Testis (tissue), 3 donors: ENCODE results near the gene CTF1. TPM values are rescaled to one million over a fixed set of nuclear protein-coding genes. Genes with fewer than 3 reads are reported as not detected.
"Not testable (repeated sequence)": the region's sequence is repeated elsewhere in the genome, so short reads cannot be mapped to it uniquely, and the experiment has no call there.

ENCODE experiments used
- DNase-seq: peaks from one replicate; pipeline ENCODE4 v3.0.0-alpha.2; 2019
- H3K27ac ChIP-seq, 2 donors: fragments of 200-600 bp; sonication (generic); one replicate each; pipeline ENCODE4 v1.5.1; 2019
- H3K27me3 ChIP-seq: fragments of 200-600 bp; sonication (generic); one replicate; pipeline ENCODE4 v1.5.1; 2019
- H3K36me3 ChIP-seq: fragments of 200-600 bp; sonication (generic); one replicate; pipeline ENCODE4 v1.5.1; 2017; ENCODE audit warnings: low read depth; ENCODE audit errors: missing control alignments
- H3K4me1 ChIP-seq: fragments of 200-600 bp; sonication (generic); one replicate; pipeline ENCODE4 v1.5.1; 2019
- H3K4me3 ChIP-seq, 2 donors: fragments of 200-600 bp; sonication (generic); one replicate each; pipeline ENCODE4 v1.5.1; 2017 to 2019
- H3K9me3 ChIP-seq: fragments of 200-600 bp; sonication (generic); one replicate; pipeline ENCODE4 v1.5.1; 2017
- POLR2A ChIP-seq: fragments of 450-650 bp; IDR thresholded peaks from one replicate; pipeline ENCODE4 v1.6.1; 2017; ENCODE audit warnings: antibody characterized with exemption, mild to moderate bottlenecking, moderate library complexity
- WGBS, 2 donors: methylation state at CpG; one replicate each; pipeline ENCODE4 v1.1.5; 2018; 5-methylcytosine and 5-hydroxymethylcytosine counted together
- intact Hi-C: fragments of 100-400 bp; cut with DNase I; formaldehyde crosslinking; loops from one replicate; pipeline ENCODE4 v1.15.1; 2023; ENCODE audit warnings: low total_unique reads
- polyA plus RNA-seq: library from polyadenylated mRNA; stranded (reverse); fragments of 350-450 nt; fragmentation: Illumina TruSeq; extraction: RNeasy Lipid Tissue Mini Kit (QIAGEN cat#74804); gene quantifications from one replicate; pipeline ENCODE4 v1.2.3, GENCODE V29; 2014; ENCODE audit warnings: low read depth, low replicate concordance; ENCODE audit not compliant: insufficient read depth
- total RNA-seq, 2 donors: library from RNA; depleted of rRNA; stranded (reverse); fragments of >200 nt; gene quantifications; one replicate each; pipeline ENCODE4 v1.2.3, GENCODE V29; 2016
- TF ChIP-seq, protein P1 (sequence below), 3 experiments: fragments of 450-650 bp in 2 of 3; fragments of 200-600 bp in 1 of 3; sonication (generic) in 1 of 3; IDR thresholded peaks; one replicate each; pipeline ENCODE4 v1.5.1; 2016 to 2019; ENCODE audit warnings: antibody characterized with exemption in 3 of 3, mild to moderate bottlenecking in 2 of 3, moderate library complexity in 1 of 3

Gene CTF1
- total and polyA plus RNA-seq, 3 donors from 2014 or later: 5.6 to 9.0 (median 5.9) TPM

DNA sequence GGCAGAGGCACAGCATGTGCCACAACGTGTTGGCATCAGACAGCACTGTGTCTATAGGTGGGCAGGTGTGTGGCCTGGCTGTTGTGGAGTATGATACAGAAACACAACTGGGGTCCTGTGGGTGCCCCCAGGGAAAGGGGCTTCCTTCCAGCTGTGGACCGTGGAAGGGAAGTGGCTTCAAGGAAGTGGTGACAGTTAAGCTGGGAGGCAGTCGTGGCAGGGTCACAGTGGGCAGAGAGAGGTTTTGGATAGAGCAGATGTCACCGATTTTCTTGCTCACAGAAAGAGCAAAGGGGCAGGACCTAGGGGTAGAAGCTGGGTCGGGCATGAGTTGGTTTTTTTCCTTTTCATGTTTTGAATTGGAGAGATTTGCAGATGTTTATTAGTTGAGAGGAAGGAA, 41.3 kb downstream of the CTF1 start:
- peak overlapping the region in 1 of 2 donors; percentile 14 for H3K27ac ChIP-seq
- no peaks in the 10 kb centered on the region for H3K9me3 ChIP-seq
- TF ChIP-seq, protein P1, sequence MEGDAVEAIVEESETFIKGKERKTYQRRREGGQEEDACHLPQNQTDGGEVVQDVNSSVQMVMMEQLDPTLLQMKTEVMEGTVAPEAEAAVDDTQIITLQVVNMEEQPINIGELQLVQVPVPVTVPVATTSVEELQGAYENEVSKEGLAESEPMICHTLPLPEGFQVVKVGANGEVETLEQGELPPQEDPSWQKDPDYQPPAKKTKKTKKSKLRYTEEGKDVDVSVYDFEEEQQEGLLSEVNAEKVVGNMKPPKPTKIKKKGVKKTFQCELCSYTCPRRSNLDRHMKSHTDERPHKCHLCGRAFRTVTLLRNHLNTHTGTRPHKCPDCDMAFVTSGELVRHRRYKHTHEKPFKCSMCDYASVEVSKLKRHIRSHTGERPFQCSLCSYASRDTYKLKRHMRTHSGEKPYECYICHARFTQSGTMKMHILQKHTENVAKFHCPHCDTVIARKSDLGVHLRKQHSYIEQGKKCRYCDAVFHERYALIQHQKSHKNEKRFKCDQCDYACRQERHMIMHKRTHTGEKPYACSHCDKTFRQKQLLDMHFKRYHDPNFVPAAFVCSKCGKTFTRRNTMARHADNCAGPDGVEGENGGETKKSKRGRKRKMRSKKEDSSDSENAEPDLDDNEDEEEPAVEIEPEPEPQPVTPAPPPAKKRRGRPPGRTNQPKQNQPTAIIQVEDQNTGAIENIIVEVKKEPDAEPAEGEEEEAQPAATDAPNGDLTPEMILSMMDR (IDR thresholded peaks at IDR 0.05): no peak
- no peak for TF ChIP-seq POLR2A
- no peak for DNase-seq
- no peak overlapping the region for H3K4me3 ChIP-seq
- H3K27me3 ChIP-seq: no peaks in the 10 kb centered on the region
- intact Hi-C loops: no loop called here
- no peaks in the 10 kb centered on the region for H3K36me3 ChIP-seq
- 59 to 62% methylated on average over 5 of the region's 5 CpGs for WGBS, 2 donors
- H3K4me1 ChIP-seq: peaks cover 28% of the 10 kb centered on the region

DNA sequence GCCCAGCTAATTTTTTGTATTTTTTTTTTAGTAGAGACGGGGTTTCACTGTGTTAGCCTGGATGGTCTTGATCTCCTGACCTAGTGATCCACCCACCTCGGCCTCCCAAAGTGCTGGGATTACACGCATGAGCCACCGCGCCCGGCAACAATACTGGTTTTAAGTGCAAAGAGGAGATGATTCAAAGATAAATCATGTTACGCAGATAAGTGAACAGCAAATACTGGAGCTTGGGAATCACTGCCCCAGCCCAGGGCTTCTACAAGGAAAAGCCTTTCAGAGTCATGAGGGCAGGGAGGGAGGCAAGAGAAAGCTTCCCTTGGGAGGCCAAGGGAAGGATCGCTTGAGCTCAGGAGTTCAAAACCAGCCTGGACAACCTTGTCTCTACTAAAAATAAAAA, 43.2 kb downstream of the CTF1 start:
- DNase-seq, H3K4me3 ChIP-seq, intact Hi-C loops, H3K27ac ChIP-seq, H3K36me3 ChIP-seq, H3K9me3 ChIP-seq, H3K27me3 ChIP-seq: not testable (repeated sequence)
- WGBS, 2 donors: 87 to 88% methylated on average over 8 of the region's 8 CpGs
- H3K4me1 ChIP-seq: peaks cover 20% of the 10 kb centered on the region

DNA sequence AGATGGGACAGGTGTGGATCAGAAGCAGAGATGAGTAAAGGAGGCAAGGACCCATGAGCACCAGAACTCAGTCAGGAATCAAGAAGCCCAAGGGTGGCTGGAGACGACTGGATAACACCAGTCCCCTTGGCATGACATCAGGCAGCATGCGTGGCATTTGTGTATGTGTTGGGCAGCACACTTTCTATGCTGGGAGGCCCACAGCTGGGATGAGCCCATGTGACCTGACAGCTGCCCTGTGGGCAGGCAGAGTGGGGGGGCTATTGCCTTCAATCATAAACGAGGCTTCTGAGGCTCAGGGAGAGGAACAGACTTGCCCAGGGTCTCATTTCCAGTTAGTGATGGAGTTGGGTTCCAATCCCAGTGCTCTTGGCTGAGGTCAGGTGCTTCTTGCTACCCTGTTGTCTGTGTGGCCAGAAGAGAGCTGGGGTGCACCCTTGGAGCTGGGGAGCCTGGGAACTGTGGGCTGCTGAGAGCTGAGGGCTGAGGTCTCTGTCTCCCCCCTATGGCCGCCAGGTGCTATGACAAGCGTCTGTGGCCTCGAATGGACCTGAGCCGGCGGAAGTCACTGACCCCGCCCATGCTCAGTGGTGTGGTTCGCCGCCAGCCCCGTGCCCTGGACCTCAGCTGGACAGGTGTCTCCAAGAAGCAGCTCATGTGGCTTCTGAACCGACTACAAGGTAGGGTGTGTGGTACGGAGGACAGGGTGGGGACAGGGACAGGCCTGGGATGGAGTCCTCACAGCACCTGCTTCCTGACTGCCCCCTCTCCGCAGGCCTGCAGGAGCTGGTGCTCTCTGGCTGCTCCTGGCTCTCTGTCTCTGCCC, 45.4 kb downstream of the CTF1 start:
- Histone ChIP-seq H3K4me1 (peaks cover 15% of the 10 kb centered on the region), H3K27ac (no peak overlapping the region), H3K9me3 (no peaks in the 10 kb centered on the region), H3K36me3 (no peaks in the 10 kb centered on the region), H3K27me3 (no peaks in the 10 kb centered on the region), H3K4me3 (no peak overlapping the region)
- no peak for TF ChIP-seq POLR2A
- TF ChIP-seq, protein P1 (IDR thresholded peaks at IDR 0.05): peak; percentile 57 to 85 (median 72)
- DNase-seq: peak; percentile 81
- 24 to 49% methylated on average over 3 to 13 of the region's 15 CpGs for WGBS, 2 donors
- intact Hi-C loops: no loop called here

DNA sequence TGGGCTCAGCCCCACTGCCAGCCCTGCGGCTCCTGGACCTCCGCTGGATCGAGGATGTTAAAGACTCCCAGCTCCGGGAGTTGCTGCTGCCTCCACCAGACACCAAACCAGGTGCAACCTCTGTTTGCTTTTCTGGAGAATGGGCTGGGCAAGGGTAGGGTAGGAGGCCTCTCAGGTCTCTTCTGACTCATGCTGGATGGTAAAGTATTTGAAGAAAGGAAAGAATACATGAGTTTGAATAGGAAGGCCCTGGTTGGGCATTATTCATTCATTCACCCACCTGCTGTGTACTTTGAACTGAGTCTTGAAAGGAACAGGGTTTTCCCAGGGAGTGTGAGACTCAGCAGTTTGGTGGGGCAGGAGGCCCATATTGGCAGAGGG, 46.0 kb downstream of the CTF1 start:
- 58 to 90% methylated on average over 2 to 4 of the region's 4 CpGs for WGBS, 2 donors
- TF ChIP-seq, protein P1 (IDR thresholded peaks at IDR 0.05): no peak
- TF ChIP-seq POLR2A: no peak
- Histone ChIP-seq H3K4me3 (no peak overlapping the region), H3K9me3 (no peaks in the 10 kb centered on the region), H3K27me3 (no peaks in the 10 kb centered on the region), H3K36me3 (no peaks in the 10 kb centered on the region), H3K4me1 (peaks cover 15% of the 10 kb centered on the region), H3K27ac (no peak overlapping the region)
- intact Hi-C loops: no loop called here
- no peak for DNase-seq

GRCh38 chr16:30944352-30944751, 47.9 kb downstream of the CTF1 start:
- H3K27me3 ChIP-seq: no peaks in the 10 kb centered on the region
- peaks cover 12% of the 10 kb centered on the region for H3K4me1 ChIP-seq
- H3K4me3 ChIP-seq: no peak overlapping the region
- TF ChIP-seq POLR2A: no peak
- TF ChIP-seq, protein P1 (IDR thresholded peaks at IDR 0.05): no peak
- no peak overlapping the region for H3K27ac ChIP-seq
- H3K36me3 ChIP-seq: no peaks in the 10 kb centered on the region
- no peaks in the 10 kb centered on the region for H3K9me3 ChIP-seq
- no peak for DNase-seq
- intact Hi-C loops: no loop called here
